Measurements from ENCODE around the gene ARHGEF26. TPM values are rescaled to one million over a fixed set of nuclear protein-coding genes. Genes with fewer than 3 reads are reported as not detected.

ARHGEF26 gene
- total RNA-seq, 1 experiment from 2014 or later: 13.7 TPM

- no peak overlapping the region for H2BK120ac ChIP-seq (ENCODE audit: low read depth, low read length, poor library complexity, severe bottlenecking)
- Mint-ChIP-seq H3K36me3 (ENCODE audit: insufficient read depth in 1 of 3, low read depth in 3 of 3) (peaks cover 0 to 3% (median 2%) of the 10 kb centered on the region in 3 experiments; a peak in 3 of 7 replicates), H3K9me3 (no peaks in the 10 kb centered on the region), H3K4me3 (no peak overlapping the region), H3K4me1 (peaks cover 3 to 4% of the 10 kb centered on the region in 2 experiments; a peak in 3 of 4 replicates), H3K27me3 (ENCODE audit: low read depth) (no peaks in the 10 kb centered on the region), H3K27ac (no peak overlapping the region)
- no peak overlapping the region for H3K56ac ChIP-seq (ENCODE audit: insufficient read length, low read depth, low read length)
- H4K5ac ChIP-seq (ENCODE audit: insufficient read length, low read depth, low read length): no peak overlapping the region
- no peak overlapping the region for H2BK12ac ChIP-seq (ENCODE audit: insufficient read length, low read depth, low read length)
- no peaks in the 10 kb centered on the region for H3K27me3 ChIP-seq (ENCODE audit: insufficient read depth, low read length)
- H3K4ac ChIP-seq (ENCODE audit: low read depth, low read length): no peak overlapping the region
- H3K18ac ChIP-seq (ENCODE audit: insufficient read length, low read depth, low read length): no peak overlapping the region
- no peak overlapping the region for H3K14ac ChIP-seq (ENCODE audit: insufficient read depth, low read length)
- H3K4me1 ChIP-seq (ENCODE audit: insufficient read depth, low read length): no peaks in the 10 kb centered on the region
- no peak overlapping the region for H2BK5ac ChIP-seq (ENCODE audit: insufficient read length, low read length)
- H3K4me2 ChIP-seq (ENCODE audit: insufficient read depth, insufficient read length, low read length): no peak overlapping the region
- no peaks in the 10 kb centered on the region for H3K79me1 ChIP-seq (ENCODE audit: insufficient read depth, low read depth, low read length, poor library complexity, severe bottlenecking)
- no peak overlapping the region for H2BK20ac ChIP-seq (ENCODE audit: low read depth, low read length, poor library complexity, severe bottlenecking)
- DNase-seq: no peak
- no CpG with 5 or more reads among the region's 6 CpGs for WGBS (ENCODE audit: extremely low coverage, insufficient read length, low lambda C conversion rate)
- no peaks in the 10 kb centered on the region for H4K20me1 ChIP-seq (ENCODE audit: control insufficient read depth, insufficient read depth, insufficient read length)
- H2BK15ac ChIP-seq (ENCODE audit: low read depth, low read length): no peak overlapping the region
- no peak overlapping the region for H2AK5ac ChIP-seq (ENCODE audit: insufficient read length, low read length)
- no peaks in the 10 kb centered on the region for H3K79me2 ChIP-seq (ENCODE audit: insufficient read depth, low read length)
- no peak overlapping the region for H3K9ac ChIP-seq (ENCODE audit: extremely low read depth, insufficient read length, low read length)
- H4K91ac ChIP-seq (ENCODE audit: insufficient read length, low read depth, low read length): no peak overlapping the region
- no peak overlapping the region for H2AFZ ChIP-seq (ENCODE audit: low read length)
- H4K8ac ChIP-seq (replicated peaks; ENCODE audit: insufficient read length, low read depth, low read length): no peak overlapping the region
- H3K9me3 ChIP-seq (ENCODE audit: control insufficient read depth, low read depth, low read length): no peaks in the 10 kb centered on the region
- no peak overlapping the region for H3K23ac ChIP-seq (ENCODE audit: insufficient read length, low read depth, low read length)
- H3T11ph ChIP-seq (ENCODE audit: low read length): no peak overlapping the region
- no peaks in the 10 kb centered on the region for H3K23me2 ChIP-seq (ENCODE audit: insufficient read length, low read depth, low read length, poor library complexity, severe bottlenecking)
- TF ChIP-seq CTCF (conservative IDR thresholded peaks at IDR 0.05): no peak
- H3K27ac ChIP-seq (ENCODE audit: insufficient read length, low read depth, low read length): no peak overlapping the region
Observed at GRCh38 chr3:154224366-154224765, 103.2 kb downstream of the ARHGEF26 start.

All from H9 (cell line).